ENCODE results near the gene ZNF319. TPM values are rescaled to one million over a fixed set of nuclear protein-coding genes. Genes with fewer than 3 reads are reported as not detected.
A peak's percentile ranks its signal among the peaks of the same experiment; 100 is the strongest.

ZNF319 gene
- polyA plus RNA-seq, 1 donor (not counting 4 experiments of a cell fraction or from before 2014, with no cell fraction given): 3.3 TPM

GRCh38 chr16:57977418-57978069 is 22.9 kb downstream of the ZNF319 start:
- H3K4me3 ChIP-seq (ENCODE audit: control insufficient read depth in 2 of 3, extremely low read depth in 1 of 3, insufficient read depth in 2 of 3, low read depth in 1 of 3, low read length in 3 of 3): no peak overlapping the region
- no peak for FAIRE-seq
- H3K27me3 ChIP-seq (ENCODE audit: control insufficient read depth, extremely low read depth, insufficient read depth, low read length): no peaks in the 10 kb centered on the region
- DNase-seq (ENCODE audit: low read depth, low spot score): no peak
- no peak overlapping the region for H3K9ac ChIP-seq (ENCODE audit: control insufficient read depth, extremely low read depth, insufficient read depth, low read length)
- H3K9me3 ChIP-seq (ENCODE audit: control insufficient read depth, low read depth, low read length): no peaks in the 10 kb centered on the region
- H4K20me1 ChIP-seq (ENCODE audit: control insufficient read depth, extremely low read depth, insufficient read depth, low read length): no peaks in the 10 kb centered on the region
- no peak overlapping the region for H3K4me2 ChIP-seq (ENCODE audit: control insufficient read depth, extremely low read depth, insufficient read depth, low read depth, low read length)
- H3K79me2 ChIP-seq (ENCODE audit: control insufficient read depth, insufficient read depth, low read length): no peaks in the 10 kb centered on the region
- no peaks in the 10 kb centered on the region for H3K9me1 ChIP-seq (ENCODE audit: control insufficient read depth, extremely low read depth, insufficient read depth, low read length)
- no peak overlapping the region for H2AFZ ChIP-seq (ENCODE audit: control insufficient read depth, low read length)
- TF ChIP-seq, protein P1, sequence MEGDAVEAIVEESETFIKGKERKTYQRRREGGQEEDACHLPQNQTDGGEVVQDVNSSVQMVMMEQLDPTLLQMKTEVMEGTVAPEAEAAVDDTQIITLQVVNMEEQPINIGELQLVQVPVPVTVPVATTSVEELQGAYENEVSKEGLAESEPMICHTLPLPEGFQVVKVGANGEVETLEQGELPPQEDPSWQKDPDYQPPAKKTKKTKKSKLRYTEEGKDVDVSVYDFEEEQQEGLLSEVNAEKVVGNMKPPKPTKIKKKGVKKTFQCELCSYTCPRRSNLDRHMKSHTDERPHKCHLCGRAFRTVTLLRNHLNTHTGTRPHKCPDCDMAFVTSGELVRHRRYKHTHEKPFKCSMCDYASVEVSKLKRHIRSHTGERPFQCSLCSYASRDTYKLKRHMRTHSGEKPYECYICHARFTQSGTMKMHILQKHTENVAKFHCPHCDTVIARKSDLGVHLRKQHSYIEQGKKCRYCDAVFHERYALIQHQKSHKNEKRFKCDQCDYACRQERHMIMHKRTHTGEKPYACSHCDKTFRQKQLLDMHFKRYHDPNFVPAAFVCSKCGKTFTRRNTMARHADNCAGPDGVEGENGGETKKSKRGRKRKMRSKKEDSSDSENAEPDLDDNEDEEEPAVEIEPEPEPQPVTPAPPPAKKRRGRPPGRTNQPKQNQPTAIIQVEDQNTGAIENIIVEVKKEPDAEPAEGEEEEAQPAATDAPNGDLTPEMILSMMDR (optimal IDR thresholded peaks at IDR 0.05 in 1 of 3, IDR thresholded peaks at IDR 0.05 in 1 of 3, conservative IDR thresholded peaks at IDR 0.05 in 1 of 3; ENCODE audit: extremely low read depth in 1 of 3, insufficient read depth in 2 of 3, low read length in 3 of 3): peak in 1 of 3 experiments; percentile 61
- TF ChIP-seq EZH2 (IDR thresholded peaks at IDR 0.05; ENCODE audit: low read length): no peak
- dilution Hi-C loops (cut with MboI; ENCODE audit: extremely low pct_ligation_motif_present, low sequenced_read_pairs): no loop called here
- H3K27ac ChIP-seq (ENCODE audit: control insufficient read depth, insufficient read depth, low read length): no peak overlapping the region
- peaks cover 11% of the 10 kb centered on the region for H3K4me1 ChIP-seq (ENCODE audit: control insufficient read depth, extremely low read depth, insufficient read depth, low read length)
- H3K36me3 ChIP-seq (ENCODE audit: control insufficient read depth in 2 of 2, extremely low read depth in 1 of 2, insufficient read depth in 2 of 2, low read length in 2 of 2): no peaks in the 10 kb centered on the region

DNA sequence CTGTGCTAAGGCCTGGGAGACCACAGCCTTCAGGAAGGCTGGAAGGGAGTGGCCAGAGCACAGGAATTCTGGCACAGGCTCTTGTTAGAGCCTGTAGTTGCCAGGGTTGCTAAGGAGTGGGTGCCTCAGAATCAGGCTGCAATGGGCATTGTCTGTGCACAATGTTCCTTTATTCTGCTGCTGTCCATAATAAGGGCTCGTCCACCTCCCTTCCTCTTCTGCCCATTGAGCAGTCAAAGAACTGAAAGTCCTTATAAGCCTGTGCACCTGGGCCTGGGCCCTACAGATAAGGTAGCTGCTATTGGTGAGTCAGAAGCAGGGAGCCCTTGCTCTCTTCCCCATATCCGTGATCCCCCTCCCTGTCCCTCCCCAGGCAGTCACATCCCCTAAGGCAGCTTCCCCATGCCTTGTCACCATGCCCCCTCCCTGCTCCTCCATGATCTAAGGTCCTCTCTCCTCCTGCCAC is 24.1 kb downstream of the ZNF319 start:
- H3K9me1 ChIP-seq (ENCODE audit: control insufficient read depth, extremely low read depth, insufficient read depth, low read length): no peaks in the 10 kb centered on the region
- H3K9me3 ChIP-seq (ENCODE audit: control insufficient read depth, low read depth, low read length): no peaks in the 10 kb centered on the region
- no peaks in the 10 kb centered on the region for H3K79me2 ChIP-seq (ENCODE audit: control insufficient read depth, insufficient read depth, low read length)
- H3K9ac ChIP-seq (ENCODE audit: control insufficient read depth, extremely low read depth, insufficient read depth, low read length): peak overlapping the region; percentile 3
- no peak for DNase-seq (ENCODE audit: low read depth, low spot score)
- no peaks in the 10 kb centered on the region for H4K20me1 ChIP-seq (ENCODE audit: control insufficient read depth, extremely low read depth, insufficient read depth, low read length)
- H3K27me3 ChIP-seq (ENCODE audit: control insufficient read depth, extremely low read depth, insufficient read depth, low read length): no peaks in the 10 kb centered on the region
- no peak overlapping the region for H3K27ac ChIP-seq (ENCODE audit: control insufficient read depth, insufficient read depth, low read length)
- FAIRE-seq: peak; percentile 52
- dilution Hi-C loops (cut with MboI; ENCODE audit: extremely low pct_ligation_motif_present, low sequenced_read_pairs): no loop called here
- peaks cover 11% of the 10 kb centered on the region for H3K4me1 ChIP-seq (ENCODE audit: control insufficient read depth, extremely low read depth, insufficient read depth, low read length)
- peak overlapping the region; percentile 82 for H2AFZ ChIP-seq (ENCODE audit: control insufficient read depth, low read length)
- TF ChIP-seq, protein P1 (optimal IDR thresholded peaks at IDR 0.05 in 1 of 3, IDR thresholded peaks at IDR 0.05 in 1 of 3, conservative IDR thresholded peaks at IDR 0.05 in 1 of 3; ENCODE audit: extremely low read depth in 1 of 3, insufficient read depth in 2 of 3, low read length in 3 of 3): no peak
- no peak for TF ChIP-seq EZH2 (IDR thresholded peaks at IDR 0.05; ENCODE audit: low read length)
- H3K4me2 ChIP-seq (ENCODE audit: control insufficient read depth, extremely low read depth, insufficient read depth, low read depth, low read length): peak overlapping the region; percentile 27
- no peak overlapping the region for H3K4me3 ChIP-seq (ENCODE audit: control insufficient read depth in 2 of 3, extremely low read depth in 1 of 3, insufficient read depth in 2 of 3, low read depth in 1 of 3, low read length in 3 of 3)
- H3K36me3 ChIP-seq (ENCODE audit: control insufficient read depth in 2 of 2, extremely low read depth in 1 of 2, insufficient read depth in 2 of 2, low read length in 2 of 2): no peaks in the 10 kb centered on the region

All from keratinocyte (primary cell).